EH (cell line): ENCODE results near the gene EIF1.
A peak's percentile ranks its signal among the peaks of the same experiment; 100 is the strongest.
"Not testable (repeated sequence)": the region's sequence is repeated elsewhere in the genome, so short reads cannot be mapped to it uniquely, and the experiment has no call there.

Experiments used
- DNase-seq: peaks from one replicate; pipeline ENCODE4 v3.0.0-alpha.2; 2015; ENCODE audit warnings: low read depth

The EIF1 gene

GRCh38 chr17:41688641-41689496 is at the start of gene EIF1:
Gene EIF1, plus strand, starts transcription at chr17:41688885. Its CDS starts 154 bp downstream, at chr17:41689039.
- peak; percentile 99 for DNase-seq

DNA sequence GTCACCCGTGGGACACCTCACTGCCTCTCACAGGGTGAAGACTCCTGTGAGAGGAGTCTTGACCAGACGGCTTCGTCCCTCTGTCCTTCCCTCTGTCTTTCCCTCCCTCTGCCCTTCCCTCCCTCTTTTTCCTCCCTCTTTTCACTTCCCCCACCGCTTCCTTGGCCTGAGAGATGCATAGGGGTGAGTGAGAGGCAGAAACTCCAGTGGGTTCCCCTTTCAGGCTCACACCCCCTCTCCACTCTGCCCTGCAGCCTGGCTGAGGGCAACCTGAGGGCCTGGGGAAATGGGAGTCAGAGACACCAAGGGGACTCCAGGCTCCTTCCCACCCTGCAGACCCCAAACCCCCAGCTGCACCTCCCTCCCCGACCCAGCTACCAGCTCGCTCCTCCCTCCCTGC is 49.7 kb upstream of the EIF1 start:
- no peak for DNase-seq

DNA sequence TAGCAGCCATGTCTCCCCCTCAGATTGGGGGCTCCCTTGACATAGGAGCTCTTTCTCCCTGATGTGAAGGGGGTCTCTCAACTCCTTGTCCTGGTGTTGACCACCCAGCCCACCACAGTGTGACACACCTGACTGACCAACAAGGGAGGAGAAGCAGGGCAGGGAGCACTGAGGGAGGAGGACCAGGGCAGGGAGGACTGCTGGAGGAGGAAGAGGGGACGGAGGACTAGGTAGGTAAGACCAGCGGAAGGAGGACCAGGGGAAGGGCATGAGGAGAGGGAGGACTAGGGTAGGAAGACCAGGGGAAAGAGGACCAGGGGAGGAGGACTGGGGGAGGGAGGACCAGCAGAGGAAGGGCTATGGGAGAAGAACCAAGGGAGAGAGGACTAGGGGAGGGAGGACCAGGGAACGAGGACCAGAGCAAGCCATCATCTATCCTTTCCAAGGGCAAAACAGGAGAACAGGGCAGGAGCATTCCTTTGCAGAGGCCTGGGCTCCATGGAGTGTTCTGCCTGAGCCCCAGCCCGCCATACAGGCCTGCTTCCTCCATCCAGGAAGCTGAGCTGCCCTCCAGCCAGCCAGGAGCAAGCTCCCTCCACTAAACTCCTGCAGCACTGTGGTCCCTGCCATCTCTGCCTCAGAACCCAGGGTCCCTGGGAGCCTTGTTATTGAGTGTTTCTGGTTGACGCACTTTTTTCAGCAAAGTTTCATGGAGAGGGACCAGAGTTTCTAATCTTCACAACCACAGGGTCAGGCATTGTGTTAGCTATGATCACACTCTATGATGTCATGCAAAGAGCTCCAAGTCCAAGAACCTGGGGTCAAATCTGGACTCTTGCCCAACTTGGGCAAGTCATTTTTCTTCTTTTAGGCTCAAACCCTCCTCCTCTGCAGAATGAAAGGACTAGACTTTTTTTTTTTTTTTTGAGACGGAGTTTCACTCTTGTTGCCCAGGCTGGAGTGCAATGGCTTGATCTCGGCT is 48.9 kb upstream of the EIF1 start:
- DNase-seq: no peak

DNA sequence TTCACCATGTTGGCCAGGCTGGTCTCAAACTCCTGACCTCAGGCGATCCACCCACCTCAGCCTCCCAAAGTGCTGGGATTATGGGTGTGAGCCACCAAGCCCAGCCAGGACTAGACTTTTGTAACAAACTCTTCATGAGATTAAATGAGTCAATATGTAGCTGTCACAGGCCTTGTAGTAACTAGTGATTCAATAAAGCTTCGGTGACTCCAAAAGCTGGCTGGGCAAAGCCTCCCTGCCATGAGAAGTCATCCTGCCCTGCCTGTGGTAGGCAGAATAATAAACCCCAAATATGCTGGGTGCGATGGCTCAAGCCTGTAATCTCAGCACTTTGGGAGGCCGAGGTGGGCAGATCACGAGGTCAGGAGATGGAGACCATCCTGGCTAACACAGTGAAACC is 48.1 kb upstream of the EIF1 start:
- DNase-seq: not testable (repeated sequence)

DNA sequence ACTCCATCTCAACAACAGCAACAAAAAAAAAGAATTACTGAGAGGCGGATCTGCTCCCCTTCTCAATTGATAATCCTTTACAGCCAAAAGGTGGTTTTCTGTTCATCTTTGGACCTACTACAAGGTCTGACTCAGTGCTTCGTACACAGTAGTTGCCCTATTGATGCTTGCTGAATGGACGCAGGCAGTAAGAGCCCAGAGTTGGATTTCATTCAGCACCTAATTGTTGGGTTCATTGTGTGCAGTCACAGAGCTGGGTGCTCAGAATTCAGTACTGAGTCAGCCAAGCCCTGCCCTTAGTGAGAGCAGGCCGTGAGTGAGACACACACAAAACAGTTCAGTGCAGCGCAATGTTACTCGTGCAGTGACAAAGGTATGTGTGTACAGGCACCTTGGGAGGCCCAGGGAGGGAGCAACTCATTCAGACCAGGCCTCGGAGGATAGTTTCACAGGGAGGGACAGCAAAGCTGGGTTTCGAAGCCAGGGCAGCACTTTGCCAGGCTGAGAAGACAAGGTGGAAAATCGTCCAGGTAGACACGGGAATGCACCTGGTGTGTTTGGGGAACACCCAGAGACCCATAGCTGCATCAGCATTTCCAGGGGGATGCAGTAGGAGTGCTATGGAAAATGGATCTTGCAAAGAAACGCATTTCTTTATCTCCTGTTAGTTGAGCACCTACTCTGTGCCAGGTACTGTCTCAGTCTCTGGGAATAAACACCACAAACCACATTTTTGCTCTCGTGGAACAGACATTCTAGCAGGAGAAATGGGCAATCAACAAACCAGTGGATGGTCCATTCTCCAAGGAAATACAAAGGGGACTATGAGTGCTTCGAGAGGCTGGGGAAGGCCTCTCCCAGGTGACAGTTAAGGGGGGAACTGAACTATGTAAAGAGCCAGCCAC is 46.2 kb upstream of the EIF1 start:
- DNase-seq: no peak

DNA sequence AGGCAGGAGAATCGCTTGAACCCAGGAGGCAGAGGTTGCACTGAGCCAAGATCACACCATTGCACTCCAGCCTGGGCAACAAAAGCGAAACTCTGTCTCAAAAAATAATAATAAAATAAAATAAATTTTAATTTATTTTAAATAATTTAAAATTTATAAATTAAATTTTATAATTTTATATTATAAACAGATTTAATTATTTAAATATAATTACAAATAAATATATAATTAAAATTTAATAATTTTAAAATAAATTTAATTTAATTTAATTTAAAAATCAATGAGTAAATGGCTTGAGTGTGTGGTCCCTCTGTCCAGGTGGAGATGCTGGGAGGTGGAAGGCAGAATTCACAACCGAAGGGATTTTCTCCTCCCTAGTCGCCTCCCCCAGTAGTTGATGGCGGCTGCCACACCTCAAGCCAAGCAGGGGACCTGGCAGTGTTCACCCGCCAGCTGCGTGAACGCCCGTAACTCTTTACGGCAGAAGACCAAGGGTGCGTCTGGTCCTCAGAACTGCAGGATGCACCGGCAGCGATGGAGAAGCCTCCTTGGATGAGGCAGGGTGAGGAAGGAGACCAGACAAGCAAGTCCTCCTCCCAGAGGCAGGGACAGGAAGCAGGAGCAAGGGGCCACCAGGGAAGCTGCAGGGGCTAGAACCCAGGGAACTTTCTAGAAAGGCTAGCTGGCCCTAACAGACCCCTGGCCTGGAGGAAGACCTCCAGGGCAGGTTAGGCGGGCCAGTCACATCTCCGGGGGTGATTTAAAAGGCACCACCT is 41.5 kb upstream of the EIF1 start:
- peak; percentile 16 for DNase-seq

GRCh38 chr17:41647940-41648410 is 40.7 kb upstream of the EIF1 start:
- DNase-seq: peak; percentile 73

DNA sequence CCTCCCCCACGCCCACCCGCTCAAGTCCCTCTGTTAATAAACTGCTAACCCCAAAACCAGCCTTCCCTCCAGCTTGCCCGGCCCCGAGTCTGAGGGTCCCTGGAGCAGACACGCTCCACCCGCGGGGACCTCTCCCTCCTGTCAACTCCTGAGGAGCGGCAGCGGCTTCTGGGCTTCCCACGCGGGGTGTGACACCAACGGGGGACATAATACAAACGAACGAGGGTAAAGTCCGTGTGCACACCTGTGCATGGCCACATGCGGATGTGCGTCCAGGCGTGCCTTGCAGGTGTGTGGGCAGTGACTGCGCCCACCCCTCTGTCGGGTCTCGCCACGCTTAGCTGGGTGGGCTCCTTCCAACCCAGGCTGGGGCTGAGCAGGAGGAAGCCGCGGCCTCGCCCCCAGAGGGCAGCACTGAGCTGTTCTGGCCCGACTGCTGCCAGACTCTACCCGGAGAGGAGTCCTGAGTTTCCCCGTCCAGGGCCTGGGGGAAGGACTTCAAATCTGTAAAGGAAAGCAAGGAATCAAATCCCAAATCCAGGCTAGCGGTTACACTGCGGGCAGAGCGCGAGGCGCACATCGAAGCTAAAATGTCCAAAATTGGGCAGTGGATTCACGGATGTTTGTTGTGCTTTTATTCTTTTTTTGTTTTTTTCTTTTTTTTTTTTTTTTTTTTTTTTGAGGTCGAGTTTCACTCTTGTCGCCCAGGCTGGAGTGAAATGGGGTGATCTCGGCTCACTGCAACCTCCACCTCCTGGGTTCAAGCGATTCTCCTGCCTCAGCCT is 40.1 kb upstream of the EIF1 start:
- peak; percentile 83 for DNase-seq

DNA sequence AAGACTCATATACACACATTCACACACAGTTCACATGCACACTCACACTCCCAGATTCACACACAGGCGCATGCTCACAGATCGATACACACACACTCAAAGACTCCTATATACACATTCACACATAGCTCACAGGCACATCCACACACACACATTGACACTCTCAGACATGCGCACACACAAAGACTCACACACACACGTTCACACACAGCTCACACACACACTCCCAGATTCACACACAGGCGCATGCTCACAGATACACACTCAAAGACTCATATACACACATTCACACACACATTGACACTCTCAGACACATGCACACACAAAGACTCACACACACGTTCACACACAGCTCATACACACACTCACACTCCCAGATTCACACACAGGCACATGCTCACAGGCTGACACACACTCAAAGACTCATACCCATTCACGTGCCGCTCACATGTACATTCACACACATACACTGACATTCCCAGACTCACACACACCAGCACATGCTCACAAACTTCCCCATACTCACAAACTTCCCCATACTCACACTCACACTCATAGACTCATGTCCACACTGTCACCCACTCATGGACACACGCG is 38.7 kb upstream of the EIF1 start:
- DNase-seq: no peak

GRCh38 chr17:41650794-41651624 is 37.7 kb upstream of the EIF1 start:
- DNase-seq: no peak

GRCh38 chr17:41651625-41652460 is 36.8 kb upstream of the EIF1 start:
- DNase-seq: no peak

GRCh38 chr17:41652461-41652970 is 36.2 kb upstream of the EIF1 start:
- no peak for DNase-seq

DNA sequence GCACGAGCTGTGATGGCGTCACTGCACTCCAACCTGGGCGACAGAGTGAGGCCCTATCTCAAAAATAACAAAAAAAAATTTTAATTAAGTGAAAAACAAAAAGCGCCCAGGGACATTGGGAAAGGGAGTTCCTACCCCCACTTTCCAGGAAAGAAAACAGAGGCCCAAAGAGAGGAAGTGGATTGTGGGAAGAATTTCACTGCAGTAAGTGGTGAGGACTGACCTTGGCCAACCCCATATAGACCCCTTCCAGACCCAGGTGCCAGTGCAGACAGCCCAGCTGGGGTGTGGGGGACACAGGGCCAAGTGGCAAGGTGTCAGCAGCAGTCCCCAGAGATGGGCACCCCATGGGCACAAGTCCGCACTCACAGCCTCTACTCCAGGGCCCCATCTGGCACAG is 35.3 kb upstream of the EIF1 start:
- no peak for DNase-seq

DNA sequence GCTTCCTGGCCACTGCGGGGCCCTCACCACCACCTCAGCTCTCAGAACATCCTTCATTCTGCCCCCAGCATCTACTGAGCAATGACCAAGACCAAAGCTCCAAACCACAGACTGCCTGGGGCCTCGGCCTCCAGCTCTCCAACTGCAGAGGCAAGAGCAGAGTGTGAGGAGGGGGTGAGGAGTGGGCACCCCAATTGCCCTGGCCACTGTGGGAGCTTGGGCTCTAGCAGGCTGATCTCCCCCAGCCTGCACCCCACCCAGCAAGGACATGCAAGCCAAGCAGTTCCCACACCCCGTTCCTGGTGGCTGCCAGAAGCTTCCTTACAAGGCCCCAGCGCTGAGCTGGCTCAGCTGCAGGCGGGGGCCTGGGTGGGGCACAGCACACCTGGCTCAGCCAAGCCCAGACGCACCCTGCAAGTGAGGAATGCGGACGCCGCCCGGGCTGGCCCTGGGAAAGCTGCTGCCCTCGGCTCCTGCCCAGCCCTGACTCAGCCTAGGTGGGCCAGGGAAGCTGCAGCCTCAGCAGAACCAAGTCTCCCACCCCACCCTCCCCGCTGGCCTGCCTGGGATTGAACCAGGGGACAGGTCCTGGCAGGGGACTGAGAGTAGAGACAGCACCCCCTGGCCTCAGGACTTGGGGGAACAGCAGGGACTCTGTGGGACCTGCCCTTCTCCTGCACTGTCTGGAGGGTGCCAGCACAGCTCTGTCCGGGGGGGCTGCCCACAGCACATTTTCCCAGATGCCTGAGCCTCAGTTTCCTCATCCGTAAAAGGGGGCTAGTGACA is 34.6 kb upstream of the EIF1 start:
- no peak for DNase-seq

- no peak for DNase-seq
Observed at GRCh38 chr17:41654678-41655607, 33.7 kb upstream of the EIF1 start.
